Measurements from ENCODE around the gene SHFL.

The SHFL gene

GRCh38 chr19:10102787-10103236 lies 16.7 kb downstream of the SHFL start:
- no peak overlapping the region for H3K4me3 ChIP-seq (ENCODE audit: low read depth, low read length)
- no peak for DNase-seq (ENCODE audit: low read depth)
- TF ChIP-seq, protein P1, sequence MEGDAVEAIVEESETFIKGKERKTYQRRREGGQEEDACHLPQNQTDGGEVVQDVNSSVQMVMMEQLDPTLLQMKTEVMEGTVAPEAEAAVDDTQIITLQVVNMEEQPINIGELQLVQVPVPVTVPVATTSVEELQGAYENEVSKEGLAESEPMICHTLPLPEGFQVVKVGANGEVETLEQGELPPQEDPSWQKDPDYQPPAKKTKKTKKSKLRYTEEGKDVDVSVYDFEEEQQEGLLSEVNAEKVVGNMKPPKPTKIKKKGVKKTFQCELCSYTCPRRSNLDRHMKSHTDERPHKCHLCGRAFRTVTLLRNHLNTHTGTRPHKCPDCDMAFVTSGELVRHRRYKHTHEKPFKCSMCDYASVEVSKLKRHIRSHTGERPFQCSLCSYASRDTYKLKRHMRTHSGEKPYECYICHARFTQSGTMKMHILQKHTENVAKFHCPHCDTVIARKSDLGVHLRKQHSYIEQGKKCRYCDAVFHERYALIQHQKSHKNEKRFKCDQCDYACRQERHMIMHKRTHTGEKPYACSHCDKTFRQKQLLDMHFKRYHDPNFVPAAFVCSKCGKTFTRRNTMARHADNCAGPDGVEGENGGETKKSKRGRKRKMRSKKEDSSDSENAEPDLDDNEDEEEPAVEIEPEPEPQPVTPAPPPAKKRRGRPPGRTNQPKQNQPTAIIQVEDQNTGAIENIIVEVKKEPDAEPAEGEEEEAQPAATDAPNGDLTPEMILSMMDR (conservative IDR thresholded peaks at IDR 0.05; ENCODE audit: low read depth, low read length), result no peak

GRCh38 chr19:10104130-10104513 lies 18.0 kb downstream of the SHFL start:
- TF ChIP-seq, protein P1 (conservative IDR thresholded peaks at IDR 0.05; ENCODE audit: low read depth, low read length), result no peak
- H3K4me3 ChIP-seq (ENCODE audit: low read depth, low read length), result no peak overlapping the region
- no peak for DNase-seq (ENCODE audit: low read depth)

- no peak for DNase-seq (ENCODE audit: low read depth)
- TF ChIP-seq, protein P1 (conservative IDR thresholded peaks at IDR 0.05; ENCODE audit: low read depth, low read length), result no peak
- H3K4me3 ChIP-seq (ENCODE audit: low read depth, low read length), result no peak overlapping the region
These were observed 18.8 kb downstream of the SHFL start for GRCh38 chr19:10104665-10105508.

DNA sequence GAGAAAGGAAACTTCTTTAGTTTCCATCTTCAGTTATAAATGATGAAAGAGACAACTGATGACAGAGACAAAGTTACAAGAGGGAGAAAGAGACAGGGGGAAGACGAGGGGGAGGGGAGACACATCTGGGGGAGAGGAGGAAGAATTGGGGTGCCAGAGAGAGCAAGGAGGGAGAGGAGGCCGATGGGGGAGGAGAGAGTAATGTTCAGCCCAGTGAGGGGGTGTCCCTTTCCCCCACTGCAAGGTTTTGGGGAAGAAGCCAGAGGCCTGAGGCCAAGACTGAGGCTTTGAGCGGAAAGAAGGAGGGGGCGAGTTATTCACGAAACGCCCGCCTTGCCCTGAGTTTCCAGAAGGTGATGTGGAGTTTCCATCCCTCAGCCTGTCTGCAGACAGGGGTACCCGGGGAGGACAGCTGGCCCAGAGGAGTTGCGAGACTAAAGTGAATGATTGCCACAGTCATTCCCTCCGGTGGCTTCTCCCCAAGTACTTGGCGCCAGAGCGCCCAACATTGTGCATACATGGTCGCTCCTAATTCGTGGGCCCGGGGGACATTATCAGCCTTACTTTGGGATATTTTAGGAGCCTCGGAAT lies 19.5 kb downstream of the SHFL start:
- TF ChIP-seq, protein P1 (conservative IDR thresholded peaks at IDR 0.05; ENCODE audit: low read depth, low read length), result no peak
- DNase-seq (ENCODE audit: low read depth), result no peak
- H3K4me3 ChIP-seq (ENCODE audit: low read depth, low read length), result no peak overlapping the region

DNA sequence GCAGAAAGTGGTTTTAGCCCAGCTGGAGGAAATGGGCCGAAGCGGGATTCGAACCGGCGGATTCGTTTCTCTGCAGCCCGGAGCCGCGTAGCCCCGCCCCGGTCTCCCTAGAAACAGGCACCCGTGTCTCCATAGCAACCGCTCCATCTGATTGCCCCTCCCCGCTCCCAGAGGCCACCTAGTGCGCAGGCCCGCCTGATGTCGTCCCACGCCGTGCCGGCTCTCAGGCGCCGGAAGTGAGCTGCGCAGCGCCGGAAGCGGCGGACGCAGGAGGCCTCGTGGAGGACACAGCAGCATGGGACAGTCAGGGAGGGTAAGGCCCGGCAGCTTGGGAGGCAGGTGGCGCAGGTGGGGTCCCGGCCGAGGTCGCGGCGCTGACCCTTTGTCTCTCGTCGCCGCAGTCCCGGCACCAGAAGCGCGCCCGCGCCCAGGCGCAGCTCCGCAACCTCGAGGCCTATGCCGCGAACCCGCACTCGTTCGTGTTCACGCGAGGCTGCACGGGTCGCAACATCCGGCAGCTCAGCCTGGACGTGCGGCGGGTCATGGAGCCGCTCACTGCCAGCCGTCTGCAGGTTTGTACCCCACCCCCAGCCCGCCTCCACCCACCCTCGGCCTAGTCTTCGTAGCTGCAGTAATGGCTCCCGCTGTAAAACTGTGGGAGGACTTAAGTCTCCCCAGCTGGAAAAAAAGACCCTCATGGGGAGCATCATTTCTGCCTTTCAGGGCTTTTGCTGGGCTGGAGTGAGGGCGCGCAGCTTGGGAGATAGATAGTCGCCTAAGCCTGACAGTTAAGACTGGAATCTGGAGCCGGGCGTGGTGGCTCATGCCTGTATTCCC lies 20.2 kb downstream of the SHFL start, which contains the start of gene PPAN:
Gene PPAN (plus strand): TSS at position 263 of the 837 bp plus-strand sequence. CDS start 33 bp downstream, at position 296.
- peak; percentile 99 for DNase-seq (ENCODE audit: low read depth)
- TF ChIP-seq, protein P1 (conservative IDR thresholded peaks at IDR 0.05; ENCODE audit: low read depth, low read length), result no peak
- peak within 1 kb of the TSS; percentile 96 for H3K4me3 ChIP-seq (ENCODE audit: low read depth, low read length)

DNA sequence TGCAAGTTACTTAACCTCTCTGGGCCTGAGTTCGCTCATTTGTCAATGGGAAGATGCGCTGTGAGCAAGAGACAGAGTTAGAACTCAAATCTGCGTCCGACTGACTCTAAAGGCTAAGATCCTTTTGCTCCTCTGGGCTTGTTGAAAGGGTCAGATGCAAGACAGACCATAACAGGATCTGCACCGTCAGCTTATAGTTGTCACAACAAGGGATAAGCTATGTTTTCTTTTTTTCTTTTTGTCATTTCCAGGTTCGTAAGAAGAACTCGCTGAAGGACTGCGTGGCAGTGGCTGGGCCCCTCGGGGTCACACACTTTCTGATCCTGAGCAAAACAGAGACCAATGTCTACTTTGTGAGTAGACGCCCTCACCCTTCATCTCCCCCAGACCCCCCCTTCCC lies 21.1 kb downstream of the SHFL start:
- peak overlapping the region; percentile 96 for H3K4me3 ChIP-seq (ENCODE audit: low read depth, low read length)
- TF ChIP-seq, protein P1 (conservative IDR thresholded peaks at IDR 0.05; ENCODE audit: low read depth, low read length), result no peak
- DNase-seq (ENCODE audit: low read depth), result no peak

All from choroid plexus epithelial cell (primary cell).